Measurements from ENCODE around the gene SLC22A15.

DNA sequence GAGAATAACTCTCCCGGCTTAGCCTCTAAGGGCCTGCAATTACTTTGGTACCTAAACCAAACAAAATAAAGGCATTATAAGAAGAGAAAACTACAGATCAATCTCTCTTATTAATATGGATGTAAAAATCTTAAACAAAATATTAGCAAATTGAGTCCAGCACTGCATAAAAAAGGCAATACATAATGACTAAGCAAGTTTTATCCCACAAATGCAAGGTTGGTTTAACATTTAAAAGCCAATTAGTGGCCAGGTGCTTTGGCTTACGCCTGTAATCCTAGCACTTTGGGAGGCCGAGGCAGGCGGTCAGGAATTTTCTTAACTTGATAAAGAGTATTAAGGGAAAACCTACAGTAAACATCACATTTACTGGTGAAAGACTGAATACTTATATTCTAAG, 67.8 kb downstream of the SLC22A15 start:
- TF ChIP-seq EZH2phosphoT487 (IDR thresholded peaks at IDR 0.05; ENCODE audit: borderline replicate concordance, low read length) (no peak), EZH2 (IDR thresholded peaks at IDR 0.05; ENCODE audit: low read length, unreplicated experiment) (no peak)
- TF ChIP-seq, protein P1, sequence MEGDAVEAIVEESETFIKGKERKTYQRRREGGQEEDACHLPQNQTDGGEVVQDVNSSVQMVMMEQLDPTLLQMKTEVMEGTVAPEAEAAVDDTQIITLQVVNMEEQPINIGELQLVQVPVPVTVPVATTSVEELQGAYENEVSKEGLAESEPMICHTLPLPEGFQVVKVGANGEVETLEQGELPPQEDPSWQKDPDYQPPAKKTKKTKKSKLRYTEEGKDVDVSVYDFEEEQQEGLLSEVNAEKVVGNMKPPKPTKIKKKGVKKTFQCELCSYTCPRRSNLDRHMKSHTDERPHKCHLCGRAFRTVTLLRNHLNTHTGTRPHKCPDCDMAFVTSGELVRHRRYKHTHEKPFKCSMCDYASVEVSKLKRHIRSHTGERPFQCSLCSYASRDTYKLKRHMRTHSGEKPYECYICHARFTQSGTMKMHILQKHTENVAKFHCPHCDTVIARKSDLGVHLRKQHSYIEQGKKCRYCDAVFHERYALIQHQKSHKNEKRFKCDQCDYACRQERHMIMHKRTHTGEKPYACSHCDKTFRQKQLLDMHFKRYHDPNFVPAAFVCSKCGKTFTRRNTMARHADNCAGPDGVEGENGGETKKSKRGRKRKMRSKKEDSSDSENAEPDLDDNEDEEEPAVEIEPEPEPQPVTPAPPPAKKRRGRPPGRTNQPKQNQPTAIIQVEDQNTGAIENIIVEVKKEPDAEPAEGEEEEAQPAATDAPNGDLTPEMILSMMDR (conservative IDR thresholded peaks at IDR 0.05; ENCODE audit: low read depth, low read length) = no peak

All from PC-3 (cell line).